Nucleus accumbens (tissue), 56 donors: ENCODE results near the gene CACNA1C.
"Not testable (repeated sequence)": the region's sequence is repeated elsewhere in the genome, so short reads cannot be mapped to it uniquely, and the experiment has no call there.

Source experiments
- DNase-seq, 56 donors: peaks; one replicate each; lab custom pipeline; 2025; lab: John Stamatoyannopoulos, UW

CACNA1C gene

DNA sequence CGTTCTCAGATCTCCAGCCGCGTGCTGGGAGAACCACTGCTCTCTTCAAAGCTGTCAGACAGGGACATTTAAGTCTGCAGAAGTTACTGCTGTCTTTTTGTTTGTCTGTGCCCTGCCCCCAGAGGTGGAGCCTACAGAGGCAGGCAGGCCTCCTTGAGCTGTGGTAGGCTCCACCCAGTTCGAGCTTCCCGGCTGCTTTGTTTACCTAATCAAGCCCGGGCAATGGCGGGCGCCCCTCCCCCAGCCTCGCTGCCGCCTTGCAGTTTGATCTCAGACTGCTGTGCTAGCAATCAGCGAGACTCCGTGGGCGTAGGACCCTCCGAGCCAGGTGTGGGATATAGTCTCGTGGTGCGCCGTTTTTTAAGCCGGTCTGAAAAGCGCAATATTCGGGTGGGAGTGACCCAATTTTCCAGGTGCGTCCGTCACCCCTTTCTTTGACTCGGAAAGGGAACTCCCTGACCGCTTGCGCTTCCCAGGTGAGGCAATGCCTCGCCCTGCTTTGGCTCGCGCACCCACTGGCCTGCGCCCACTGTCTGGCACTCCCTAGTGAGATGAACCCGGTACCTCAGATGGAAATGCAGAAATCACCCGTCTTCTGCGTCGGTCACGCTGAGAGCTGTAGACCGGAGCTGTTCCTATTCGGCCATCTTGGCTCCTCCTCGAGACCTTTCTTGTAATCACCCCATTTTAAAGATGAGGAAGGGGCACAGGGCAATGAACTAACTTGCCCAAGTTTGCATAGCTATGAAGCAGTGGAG is 83.1 kb downstream of the CACNA1C start:
- DNase-seq, result not testable (repeated sequence)

- DNase-seq, result no peak
Measured at GRCh38 chr12:2136901-2137300, 84.1 kb downstream of the CACNA1C start.

GRCh38 chr12:2137711-2138110 is 84.9 kb downstream of the CACNA1C start:
- peak in 2 of 56 donors; percentile 6 to 9 for DNase-seq

DNA sequence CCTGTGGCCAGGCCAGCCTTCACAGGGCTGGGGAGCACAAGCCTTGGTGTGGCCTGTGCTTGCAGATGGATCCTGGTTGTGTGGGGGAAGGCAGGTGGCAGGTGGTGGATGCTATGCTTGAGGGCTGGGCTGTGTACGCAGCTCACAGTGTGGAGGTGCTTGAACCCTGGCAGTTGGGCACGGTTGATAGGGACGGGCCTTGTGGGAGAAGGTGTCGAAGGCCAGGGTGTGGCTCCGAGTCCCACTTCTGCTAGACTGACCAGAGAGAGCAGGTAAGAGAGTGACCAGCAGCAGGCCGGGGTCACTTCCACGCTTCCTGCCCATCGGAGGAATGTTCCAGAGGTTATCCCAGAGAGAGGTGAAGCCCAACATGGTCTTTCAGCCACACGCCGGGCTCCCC is 85.5 kb downstream of the CACNA1C start:
- no peak for DNase-seq

GRCh38 chr12:2138871-2139308 is 86.1 kb downstream of the CACNA1C start:
- no peak for DNase-seq

DNA sequence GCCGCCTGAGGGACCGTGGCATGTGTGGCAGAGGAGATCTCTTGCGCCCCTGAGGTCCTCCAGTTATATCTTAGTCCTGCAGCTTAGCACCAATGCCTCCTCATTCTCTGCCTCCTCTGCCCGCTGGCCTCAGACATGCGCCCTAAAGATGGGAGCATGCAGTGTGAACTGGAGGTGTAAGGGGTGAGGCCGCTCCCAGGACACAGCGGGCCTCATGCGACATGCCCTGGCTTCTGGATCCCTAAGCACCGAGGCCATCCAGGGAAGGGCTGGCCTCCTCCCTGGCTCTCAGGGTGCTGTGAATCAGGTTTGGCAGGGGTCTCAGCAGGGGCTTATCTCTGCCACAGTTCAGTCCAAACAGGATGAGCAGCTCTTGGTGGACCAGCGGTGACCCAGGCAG is 86.9 kb downstream of the CACNA1C start:
- DNase-seq, result no peak

DNA sequence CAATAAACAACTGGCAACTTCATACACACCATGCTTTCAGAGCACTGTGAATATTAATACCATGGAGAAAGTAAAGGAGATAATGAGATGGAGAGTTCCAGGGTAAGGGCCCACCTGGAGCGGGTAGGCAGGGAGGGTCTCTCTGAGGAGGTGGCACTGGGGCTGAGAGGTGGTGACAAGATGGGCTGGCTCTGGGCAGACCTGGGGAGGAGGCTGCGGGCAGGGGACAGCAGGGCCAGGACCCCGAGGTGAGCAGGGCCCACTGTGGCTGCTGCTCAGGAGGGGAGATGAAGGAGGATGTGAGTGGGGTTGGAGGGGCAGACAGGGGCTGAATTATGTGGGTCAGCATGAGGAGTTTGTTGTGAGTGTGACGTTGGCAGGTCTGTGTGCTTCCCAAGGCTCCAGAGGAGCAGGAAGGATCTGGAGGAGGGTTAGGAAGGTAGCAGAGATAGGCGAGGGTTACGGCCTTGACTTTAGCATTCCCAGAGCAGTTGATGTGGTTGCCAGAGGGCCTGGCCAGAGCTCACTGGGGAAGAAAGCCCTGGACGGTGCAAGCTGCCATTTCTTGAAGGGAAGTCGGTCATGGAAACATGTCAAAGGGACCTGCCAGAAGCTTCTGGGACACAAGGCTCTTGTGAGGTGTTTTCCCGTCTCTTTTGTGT is 88.2 kb downstream of the CACNA1C start:
- peak in 2 of 56 donors; percentile 18 to 20 for DNase-seq

- DNase-seq, result no peak
Measured at GRCh38 chr12:2142068-2142467, 89.3 kb downstream of the CACNA1C start.

GRCh38 chr12:2144951-2145350 is 92.2 kb downstream of the CACNA1C start:
- no peak for DNase-seq

GRCh38 chr12:2145433-2145998 is 92.7 kb downstream of the CACNA1C start:
- no peak for DNase-seq

DNA sequence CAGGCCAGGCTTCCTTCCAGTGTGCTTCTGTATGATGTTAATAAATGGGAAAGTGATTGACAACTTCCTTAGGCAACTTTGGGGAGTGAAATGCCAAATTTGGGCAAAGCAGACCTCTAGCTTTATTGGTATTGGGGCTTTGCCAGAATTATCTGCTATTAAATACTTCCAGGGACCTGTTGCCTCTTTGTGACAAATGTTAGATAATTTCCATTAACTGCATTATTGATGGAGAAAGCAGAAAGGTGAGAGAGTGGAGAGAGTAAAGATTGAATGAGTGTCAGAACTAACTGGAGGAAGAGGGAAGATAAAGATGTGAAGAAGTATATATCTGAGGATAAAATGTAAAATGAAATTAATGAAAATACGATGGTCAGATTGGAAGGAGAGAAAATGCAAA is 94.5 kb downstream of the CACNA1C start:
- DNase-seq, result no peak

DNA sequence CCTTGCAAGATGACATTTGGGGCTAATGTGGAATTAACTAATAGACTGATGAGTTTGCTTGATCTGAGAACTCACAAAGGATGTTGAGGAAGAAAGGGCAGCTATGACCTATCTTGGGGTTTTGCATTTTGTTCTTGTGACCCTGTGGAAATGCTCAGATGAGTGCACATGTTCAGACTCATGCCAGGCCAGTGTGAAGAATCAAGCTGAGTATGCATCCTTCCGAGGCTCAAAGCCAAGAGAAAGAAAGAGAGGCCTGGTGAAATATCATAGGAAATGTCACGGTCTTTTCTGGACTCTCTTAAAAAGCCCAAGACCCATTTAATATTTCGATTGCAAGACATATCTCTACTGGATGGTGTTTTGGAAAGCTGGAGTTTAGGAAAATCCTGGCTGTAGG is 96.3 kb downstream of the CACNA1C start:
- DNase-seq, result no peak

GRCh38 chr12:2150833-2151232 is 98.0 kb downstream of the CACNA1C start:
- no peak for DNase-seq

DNA sequence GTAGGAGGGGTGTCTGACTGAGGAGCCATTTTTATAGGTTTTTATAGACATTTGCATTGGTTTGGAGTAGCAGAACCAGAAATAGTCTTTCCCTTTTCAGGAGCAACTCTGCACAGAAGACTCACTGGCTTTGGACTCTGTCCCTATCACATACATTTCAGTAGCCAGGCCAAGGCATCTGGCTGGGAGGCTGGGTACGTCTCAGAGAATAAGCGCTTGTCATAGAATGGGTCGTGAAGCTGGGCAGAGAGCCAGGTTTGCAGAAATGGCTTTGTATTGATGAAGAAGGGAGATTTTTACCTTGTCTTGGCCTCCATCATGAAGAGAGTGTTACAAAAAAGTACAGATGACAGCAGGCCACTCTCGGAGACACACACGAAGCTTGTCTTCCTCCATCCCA is 98.6 kb downstream of the CACNA1C start:
- DNase-seq, result peak in 2 of 56 donors; percentile 18

- DNase-seq, result no peak
Measured at GRCh38 chr12:2152134-2152533, 99.3 kb downstream of the CACNA1C start.

- DNase-seq, result peak in 1 of 56 donors; percentile 24
Measured at GRCh38 chr12:2154050-2154449, 101.3 kb downstream of the CACNA1C start.

- DNase-seq, result peak in 1 of 56 donors; percentile 21
Measured at GRCh38 chr12:2154521-2154920, 101.7 kb downstream of the CACNA1C start.

DNA sequence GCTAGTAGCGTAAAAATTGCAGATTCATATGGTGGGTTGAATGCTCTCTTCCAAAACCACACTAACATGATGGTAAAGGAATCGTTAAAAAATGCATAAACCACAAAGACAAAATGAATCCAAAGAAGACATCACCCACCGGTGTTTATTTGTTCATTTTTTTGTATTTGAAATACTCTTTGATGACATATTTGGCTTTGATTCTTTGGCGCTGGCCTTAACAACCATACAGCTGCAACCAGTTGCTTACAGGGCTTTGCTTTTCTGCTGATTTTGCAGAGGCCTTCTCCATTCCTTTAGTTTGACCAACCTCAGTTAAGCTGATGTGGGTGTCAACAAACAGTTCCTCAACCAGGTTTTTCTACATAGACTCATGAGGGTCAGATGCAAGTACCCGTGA is 103.5 kb downstream of the CACNA1C start:
- no peak for DNase-seq

GRCh38 chr12:2160043-2160442 is 107.3 kb downstream of the CACNA1C start:
- DNase-seq, result no peak

GRCh38 chr12:2161473-2161872 is 108.7 kb downstream of the CACNA1C start:
- peak in 13 of 56 donors; percentile 11 to 53 (median 23) for DNase-seq

DNA sequence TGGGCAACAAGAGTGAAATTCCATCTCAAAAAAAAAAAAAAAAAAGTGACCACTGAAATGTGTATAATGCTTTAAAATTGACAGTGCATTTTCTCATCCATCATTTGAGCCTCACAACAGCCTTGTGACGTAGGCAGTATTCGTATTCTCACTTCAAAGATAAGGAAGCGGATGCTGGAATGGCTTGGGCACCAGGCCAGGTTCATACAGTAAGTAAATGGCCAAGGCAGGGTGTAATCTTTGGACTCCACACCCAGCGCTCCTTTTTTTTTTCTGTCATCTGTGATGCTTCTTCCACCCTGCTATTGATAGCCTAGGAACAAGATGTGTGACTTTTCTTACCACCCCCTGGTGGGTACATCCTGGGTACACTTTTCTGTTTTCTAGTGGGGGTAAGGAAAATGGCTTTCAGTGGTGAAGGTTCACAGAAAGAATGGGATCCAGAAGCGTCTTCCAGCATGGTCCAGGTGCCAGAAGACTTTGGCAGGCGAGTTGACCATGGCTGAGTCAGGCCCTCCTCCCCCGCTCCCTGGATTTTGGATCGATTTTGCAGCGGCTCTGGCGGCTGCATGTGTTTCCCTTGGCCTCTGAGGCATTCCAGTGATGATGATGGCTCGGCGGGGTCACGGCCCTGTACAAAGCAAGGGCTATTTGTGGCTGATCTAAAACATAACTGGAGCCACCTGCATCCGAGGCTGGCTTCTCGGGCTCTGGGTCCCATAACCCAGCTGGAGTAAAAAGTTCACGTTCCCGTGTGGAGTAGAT is 110.6 kb downstream of the CACNA1C start:
- peak in 11 of 56 donors; percentile 9 to 46 (median 30) for DNase-seq
